ENCODE measurements around the gene SPTBN1. TPM values are rescaled to one million over a fixed set of nuclear protein-coding genes. Genes with fewer than 3 reads are reported as not detected.

The SPTBN1 gene
- total RNA-seq, 1 donor from 2014 or later, result 251 TPM

DNA sequence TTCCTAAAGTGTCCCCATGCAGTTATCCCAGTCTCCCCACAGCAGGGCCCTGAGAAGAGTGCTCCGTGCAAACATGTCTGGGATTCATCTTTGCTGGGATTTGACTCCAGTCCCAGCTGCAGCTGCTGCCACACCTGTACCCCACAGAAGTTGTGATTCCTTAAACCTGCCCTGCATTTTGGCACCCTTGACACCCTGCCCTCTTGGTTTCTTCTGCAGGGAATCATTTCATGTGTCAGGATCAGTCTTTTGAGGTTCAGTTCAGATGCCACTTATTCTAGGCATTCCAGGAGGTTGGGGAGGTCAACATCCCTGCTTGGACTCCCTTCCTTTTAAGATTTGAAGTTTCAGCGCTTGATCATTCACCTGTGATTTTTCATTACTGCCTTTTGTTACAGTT is 108.3 kb downstream of the SPTBN1 start:
- no peaks in the 10 kb centered on the region for H3K27me3 ChIP-seq (ENCODE audit: control insufficient read depth in 3 of 3, insufficient read depth in 3 of 3, low read length in 3 of 3)
- H3K36me3 ChIP-seq (ENCODE audit: control insufficient read depth in 3 of 3, insufficient read depth in 3 of 3, low read length in 3 of 3), result no peaks in the 10 kb centered on the region
- peaks cover 5 to 22% (median 10%) of the 10 kb centered on the region in 3 donors for H3K4me1 ChIP-seq (ENCODE audit: control insufficient read depth in 3 of 3, insufficient read depth in 3 of 3, low read length in 3 of 3)
- no peak overlapping the region for H3K9ac ChIP-seq (ENCODE audit: low read depth in 1 of 3, low read length in 3 of 3)
- no peak overlapping the region for H3K27ac ChIP-seq (ENCODE audit: low read depth, low read length)
- H3K4me3 ChIP-seq (ENCODE audit: low read length in 3 of 3), result no peak overlapping the region
- H3K9me3 ChIP-seq (ENCODE audit: control insufficient read depth in 3 of 3, low read length in 3 of 3), result no peaks in the 10 kb centered on the region

DNA sequence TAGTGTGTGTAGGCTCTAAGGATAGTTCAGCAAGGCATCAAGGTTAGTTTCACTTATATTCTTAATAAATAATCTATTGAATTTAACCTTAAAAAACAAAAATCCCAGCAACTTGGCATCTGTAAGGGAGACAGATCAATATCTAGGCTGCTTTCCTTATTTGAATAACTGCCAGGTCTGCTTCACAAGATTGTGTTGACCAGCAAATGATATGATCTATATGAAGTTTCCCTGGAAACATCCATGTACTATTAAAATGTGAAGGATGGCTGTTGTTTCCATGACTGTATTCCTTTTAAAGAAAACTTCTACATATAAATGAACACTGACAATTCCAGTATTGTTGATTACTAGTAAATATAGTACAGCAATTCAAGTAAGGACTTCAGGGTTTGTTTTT is 109.4 kb downstream of the SPTBN1 start:
- Histone ChIP-seq H3K27me3 (ENCODE audit: control insufficient read depth in 3 of 3, insufficient read depth in 3 of 3, low read length in 3 of 3) (no peaks in the 10 kb centered on the region), H3K4me3 (ENCODE audit: low read length in 3 of 3) (no peak overlapping the region), H3K27ac (ENCODE audit: low read depth, low read length) (no peak overlapping the region), H3K9ac (ENCODE audit: low read depth in 1 of 3, low read length in 3 of 3) (no peak overlapping the region), H3K9me3 (ENCODE audit: control insufficient read depth in 3 of 3, low read length in 3 of 3) (no peaks in the 10 kb centered on the region), H3K4me1 (ENCODE audit: control insufficient read depth in 3 of 3, insufficient read depth in 3 of 3, low read length in 3 of 3) (peaks cover 10 to 29% (median 20%) of the 10 kb centered on the region in 3 donors), H3K36me3 (ENCODE audit: control insufficient read depth in 3 of 3, insufficient read depth in 3 of 3, low read length in 3 of 3) (no peaks in the 10 kb centered on the region)

GRCh38 chr2:54566896-54567295 is 110.8 kb downstream of the SPTBN1 start:
- H3K4me1 ChIP-seq (ENCODE audit: control insufficient read depth in 3 of 3, insufficient read depth in 3 of 3, low read length in 3 of 3), result peaks cover 23 to 40% (median 27%) of the 10 kb centered on the region in 3 donors
- H3K4me3 ChIP-seq (ENCODE audit: low read length in 3 of 3), result no peak overlapping the region
- H3K27me3 ChIP-seq (ENCODE audit: control insufficient read depth in 3 of 3, insufficient read depth in 3 of 3, low read length in 3 of 3), result no peaks in the 10 kb centered on the region
- H3K27ac ChIP-seq (ENCODE audit: low read depth, low read length), result no peak overlapping the region
- H3K36me3 ChIP-seq (ENCODE audit: control insufficient read depth in 3 of 3, insufficient read depth in 3 of 3, low read length in 3 of 3), result no peaks in the 10 kb centered on the region
- H3K9me3 ChIP-seq (ENCODE audit: control insufficient read depth in 3 of 3, low read length in 3 of 3), result no peaks in the 10 kb centered on the region
- no peak overlapping the region for H3K9ac ChIP-seq (ENCODE audit: low read depth in 1 of 3, low read length in 3 of 3)

- H3K4me3 ChIP-seq (ENCODE audit: low read length in 3 of 3), result no peak overlapping the region
- peaks cover 39 to 55% (median 41%) of the 10 kb centered on the region in 3 donors for H3K4me1 ChIP-seq (ENCODE audit: control insufficient read depth in 3 of 3, insufficient read depth in 3 of 3, low read length in 3 of 3)
- H3K9me3 ChIP-seq (ENCODE audit: control insufficient read depth in 3 of 3, low read length in 3 of 3), result no peaks in the 10 kb centered on the region
- H3K27me3 ChIP-seq (ENCODE audit: control insufficient read depth in 3 of 3, insufficient read depth in 3 of 3, low read length in 3 of 3), result no peaks in the 10 kb centered on the region
- no peak overlapping the region for H3K27ac ChIP-seq (ENCODE audit: low read depth, low read length)
- no peak overlapping the region for H3K9ac ChIP-seq (ENCODE audit: low read depth in 1 of 3, low read length in 3 of 3)
- H3K36me3 ChIP-seq (ENCODE audit: control insufficient read depth in 3 of 3, insufficient read depth in 3 of 3, low read length in 3 of 3), result no peaks in the 10 kb centered on the region
Measured at GRCh38 chr2:54568876-54569321, 112.8 kb downstream of the SPTBN1 start.

DNA sequence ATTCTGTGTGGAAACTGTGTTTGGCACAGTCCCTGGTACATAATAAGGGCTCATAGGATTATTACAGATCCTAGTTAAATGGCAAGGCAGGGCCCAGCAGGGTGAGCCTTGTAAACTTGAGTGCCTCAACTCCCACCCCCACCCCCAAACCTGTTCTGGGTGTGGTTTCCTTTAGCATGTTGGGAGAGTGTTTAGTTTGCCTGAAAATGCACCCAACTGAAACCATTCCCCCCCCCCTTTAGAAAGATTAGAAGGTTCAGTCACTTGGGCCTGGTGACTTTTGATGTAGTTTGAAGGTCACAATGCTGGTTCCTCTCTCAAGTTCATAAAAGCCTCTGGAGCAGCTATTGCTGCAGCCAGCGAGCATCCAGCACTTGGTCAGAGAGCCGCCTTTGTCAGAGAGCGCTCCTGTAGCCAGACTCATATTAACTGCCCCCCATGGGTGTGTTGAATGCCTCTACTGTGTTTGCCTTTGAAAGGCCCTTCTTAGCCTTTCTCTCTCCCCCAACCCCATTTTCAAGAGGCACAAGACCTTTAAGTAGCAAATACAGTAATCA is 113.7 kb downstream of the SPTBN1 start:
- no peaks in the 10 kb centered on the region for H3K9me3 ChIP-seq (ENCODE audit: control insufficient read depth in 3 of 3, low read length in 3 of 3)
- peaks cover 44 to 58% (median 48%) of the 10 kb centered on the region in 3 donors for H3K4me1 ChIP-seq (ENCODE audit: control insufficient read depth in 3 of 3, insufficient read depth in 3 of 3, low read length in 3 of 3)
- no peak overlapping the region for H3K9ac ChIP-seq (ENCODE audit: low read depth in 1 of 3, low read length in 3 of 3)
- H3K27me3 ChIP-seq (ENCODE audit: control insufficient read depth in 3 of 3, insufficient read depth in 3 of 3, low read length in 3 of 3), result no peaks in the 10 kb centered on the region
- H3K4me3 ChIP-seq (ENCODE audit: low read length in 3 of 3), result no peak overlapping the region
- peak overlapping the region; percentile 14 for H3K27ac ChIP-seq (ENCODE audit: low read depth, low read length)
- H3K36me3 ChIP-seq (ENCODE audit: control insufficient read depth in 3 of 3, insufficient read depth in 3 of 3, low read length in 3 of 3), result no peaks in the 10 kb centered on the region

DNA sequence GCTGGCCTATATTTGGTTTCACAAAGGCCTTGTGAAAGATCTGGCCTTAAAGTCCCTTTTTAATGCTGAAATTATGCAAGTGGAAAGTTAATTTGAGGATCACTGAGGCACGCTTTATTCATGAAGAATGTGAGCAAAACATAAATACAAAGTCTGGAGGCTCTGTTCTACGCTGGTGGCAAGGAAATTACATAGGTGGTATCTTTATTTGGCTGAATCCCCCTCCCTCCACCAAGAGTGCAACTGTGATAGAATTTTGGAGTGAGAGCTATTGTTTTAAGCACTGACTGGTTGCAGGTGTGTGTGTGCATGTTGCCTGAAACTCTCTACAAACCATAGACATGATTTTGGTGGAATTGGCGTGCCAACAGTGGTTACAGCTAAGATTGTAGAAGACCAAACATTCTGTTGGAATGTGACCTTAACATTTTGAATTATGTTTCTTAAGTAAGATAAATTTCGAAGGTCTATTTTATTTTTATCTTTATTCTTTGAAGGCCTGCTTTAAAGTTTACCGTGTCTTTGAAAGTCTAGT is 114.3 kb downstream of the SPTBN1 start:
- no peak overlapping the region for H3K4me3 ChIP-seq (ENCODE audit: low read length in 3 of 3)
- H3K27me3 ChIP-seq (ENCODE audit: control insufficient read depth in 3 of 3, insufficient read depth in 3 of 3, low read length in 3 of 3), result no peaks in the 10 kb centered on the region
- no peaks in the 10 kb centered on the region for H3K9me3 ChIP-seq (ENCODE audit: control insufficient read depth in 3 of 3, low read length in 3 of 3)
- H3K9ac ChIP-seq (ENCODE audit: low read depth in 1 of 3, low read length in 3 of 3), result no peak overlapping the region
- H3K4me1 ChIP-seq (ENCODE audit: control insufficient read depth in 3 of 3, insufficient read depth in 3 of 3, low read length in 3 of 3), result peaks cover 44 to 58% (median 49%) of the 10 kb centered on the region in 3 donors
- peak overlapping the region; percentile 14 for H3K27ac ChIP-seq (ENCODE audit: low read depth, low read length)
- H3K36me3 ChIP-seq (ENCODE audit: control insufficient read depth in 3 of 3, insufficient read depth in 3 of 3, low read length in 3 of 3), result no peaks in the 10 kb centered on the region

DNA sequence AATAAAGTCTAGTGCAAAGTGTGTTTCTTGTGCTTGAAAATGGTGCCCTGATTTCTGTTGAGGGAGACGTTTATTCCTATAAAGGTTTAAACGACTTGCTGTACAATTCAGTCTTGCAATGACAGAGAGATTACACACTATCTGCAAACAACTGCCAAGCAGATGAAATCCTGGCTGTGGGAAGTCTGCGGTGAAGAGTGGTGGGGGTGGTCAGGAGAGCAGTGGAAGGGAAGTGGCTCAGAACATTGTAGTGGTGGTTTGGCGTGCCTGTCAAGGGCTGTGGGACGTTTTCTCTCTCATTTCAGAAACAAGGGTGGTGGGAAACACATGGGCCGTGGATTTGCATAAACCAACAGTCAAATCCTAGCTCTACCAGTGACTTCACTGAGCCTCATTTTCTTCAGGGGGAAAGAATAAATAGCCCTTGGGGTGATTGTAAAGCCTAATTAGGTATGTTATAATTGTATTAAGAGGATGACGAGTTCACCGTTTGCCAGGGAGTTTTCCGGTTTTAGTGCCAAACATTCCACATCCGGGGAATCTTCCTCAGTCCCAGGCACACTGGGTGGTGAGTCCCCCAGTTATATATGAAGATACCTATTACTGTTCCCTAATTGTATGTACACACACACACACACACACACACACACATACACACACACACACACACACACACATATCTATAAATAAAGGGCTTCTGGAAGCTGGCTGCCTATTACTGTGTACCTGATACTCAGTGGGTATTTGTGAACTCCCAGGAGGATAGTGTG is 115.0 kb downstream of the SPTBN1 start:
- Histone ChIP-seq H3K4me1 (ENCODE audit: control insufficient read depth in 3 of 3, insufficient read depth in 3 of 3, low read length in 3 of 3) (peaks cover 44 to 58% (median 49%) of the 10 kb centered on the region in 3 donors), H3K9me3 (ENCODE audit: control insufficient read depth in 3 of 3, low read length in 3 of 3) (no peaks in the 10 kb centered on the region), H3K27me3 (ENCODE audit: control insufficient read depth in 3 of 3, insufficient read depth in 3 of 3, low read length in 3 of 3) (no peaks in the 10 kb centered on the region), H3K9ac (ENCODE audit: low read depth in 1 of 3, low read length in 3 of 3) (no peak overlapping the region), H3K36me3 (ENCODE audit: control insufficient read depth in 3 of 3, insufficient read depth in 3 of 3, low read length in 3 of 3) (no peaks in the 10 kb centered on the region), H3K27ac (ENCODE audit: low read depth, low read length) (peak overlapping the region; percentile 2), H3K4me3 (ENCODE audit: low read length in 3 of 3) (peak overlapping the region in 1 of 3 donors; percentile 25)

DNA sequence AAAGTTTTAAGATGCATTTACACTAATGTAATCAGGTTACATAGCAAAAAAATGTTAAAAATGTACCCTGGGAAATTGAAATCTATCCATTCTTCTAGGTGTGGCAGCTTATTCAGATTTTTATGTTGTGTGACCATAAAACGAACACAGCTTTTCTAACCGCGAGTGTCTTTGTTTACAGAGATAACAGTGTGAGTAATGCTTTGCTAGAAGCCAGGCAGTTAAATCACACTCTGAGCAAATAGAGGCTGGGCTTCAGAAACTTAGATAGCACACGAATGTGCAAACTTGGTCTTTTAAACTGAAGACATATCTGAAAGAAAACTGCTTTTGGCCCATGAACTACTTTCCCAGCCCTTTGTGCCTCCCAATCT is 116.1 kb downstream of the SPTBN1 start:
- Histone ChIP-seq H3K9ac (ENCODE audit: low read depth in 1 of 3, low read length in 3 of 3) (no peak overlapping the region), H3K36me3 (ENCODE audit: control insufficient read depth in 3 of 3, insufficient read depth in 3 of 3, low read length in 3 of 3) (no peaks in the 10 kb centered on the region), H3K27ac (ENCODE audit: low read depth, low read length) (peak overlapping the region; percentile 2), H3K4me1 (ENCODE audit: control insufficient read depth in 3 of 3, insufficient read depth in 3 of 3, low read length in 3 of 3) (peaks cover 54 to 69% (median 58%) of the 10 kb centered on the region in 3 donors), H3K4me3 (ENCODE audit: low read length in 3 of 3) (no peak overlapping the region), H3K9me3 (ENCODE audit: control insufficient read depth in 3 of 3, low read length in 3 of 3) (no peaks in the 10 kb centered on the region), H3K27me3 (ENCODE audit: control insufficient read depth in 3 of 3, insufficient read depth in 3 of 3, low read length in 3 of 3) (no peaks in the 10 kb centered on the region)

DNA sequence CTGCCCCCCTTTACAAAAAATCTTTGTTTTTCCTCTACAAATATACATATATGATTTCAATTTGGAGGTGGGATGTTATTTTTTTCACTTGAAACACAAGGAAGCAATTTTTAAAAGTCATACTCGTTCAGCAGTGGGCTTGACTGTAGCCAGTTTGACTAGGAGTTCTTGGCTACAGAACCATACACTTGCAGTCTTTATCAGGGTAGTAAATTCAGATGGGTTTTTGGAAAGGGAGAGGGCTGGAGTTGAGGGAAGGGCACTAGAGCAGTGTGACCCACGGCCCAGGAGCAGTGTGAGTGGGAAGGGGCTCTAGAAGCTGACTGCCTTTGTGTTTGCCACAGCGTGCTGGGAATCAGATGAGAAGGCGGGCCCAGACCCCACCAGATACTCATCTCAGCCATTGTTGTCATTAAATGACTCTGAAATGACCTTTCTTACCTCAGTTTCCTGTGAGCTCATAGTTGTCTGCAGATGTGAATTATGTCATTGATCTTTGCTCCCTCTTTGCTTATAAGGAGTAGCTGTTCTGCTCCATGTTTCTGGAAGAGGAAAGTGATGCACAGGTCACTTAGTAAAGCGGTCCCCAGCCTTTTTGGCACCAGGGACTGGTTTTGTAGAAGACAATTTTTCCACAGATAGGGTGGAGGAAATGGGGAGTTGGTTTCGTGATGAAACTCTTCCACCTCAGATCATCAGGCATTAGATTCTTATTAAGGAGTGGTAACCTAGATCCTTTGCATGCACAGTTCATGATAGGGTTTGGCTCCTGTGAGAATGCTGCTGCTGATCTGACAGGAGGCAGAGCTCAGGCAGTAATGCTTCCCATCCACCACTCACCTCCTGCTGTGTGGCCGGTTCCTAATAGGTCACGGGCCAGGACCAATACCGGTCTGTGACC is 116.8 kb downstream of the SPTBN1 start:
- no peak overlapping the region for H3K9ac ChIP-seq (ENCODE audit: low read depth in 1 of 3, low read length in 3 of 3)
- H3K4me3 ChIP-seq (ENCODE audit: low read length in 3 of 3), result no peak overlapping the region
- H3K4me1 ChIP-seq (ENCODE audit: control insufficient read depth in 3 of 3, insufficient read depth in 3 of 3, low read length in 3 of 3), result peaks cover 61 to 76% (median 65%) of the 10 kb centered on the region in 3 donors
- H3K27me3 ChIP-seq (ENCODE audit: control insufficient read depth in 3 of 3, insufficient read depth in 3 of 3, low read length in 3 of 3), result no peaks in the 10 kb centered on the region
- no peaks in the 10 kb centered on the region for H3K36me3 ChIP-seq (ENCODE audit: control insufficient read depth in 3 of 3, insufficient read depth in 3 of 3, low read length in 3 of 3)
- no peaks in the 10 kb centered on the region for H3K9me3 ChIP-seq (ENCODE audit: control insufficient read depth in 3 of 3, low read length in 3 of 3)
- peak overlapping the region; percentile 7 for H3K27ac ChIP-seq (ENCODE audit: low read depth, low read length)

Measured in skeletal muscle tissue (tissue), 4 donors.